GM10248 (cell line): ENCODE results near the gene IGF2.

Experiments
- CTCF ChIA-PET: fragments of 300-600 bp; sonication (Branson Sonifier 250); formaldehyde crosslinking; extraction: SDS; loops from one replicate; lab custom pipeline; 2021; ENCODE audit warnings: antibody characterized with exemption; lab: Yijun Ruan, JAX
- POLR2A ChIA-PET: fragments of 350-650 bp; sonication (Branson Sonifier 250); formaldehyde crosslinking; extraction: SDS; loops from one replicate; lab custom pipeline; 2020; ENCODE audit warnings: antibody characterized with exemption; lab: Yijun Ruan, JAX
- DNase-seq: peaks from one replicate; pipeline ENCODE4 v3.0.0; 2012; ENCODE audit errors: extremely low spot score
- CTCF ChIP-seq: IDR thresholded peaks from 2 replicates; pipeline ENCODE4 v1.5.1; 2012; ENCODE audit warnings: mild to moderate bottlenecking, low read depth; ENCODE audit errors: extremely low read depth, missing control alignments, control extremely low read depth

IGF2 gene

GRCh38 chr11:2159536-2160413 is 20.6 kb upstream of the IGF2 start:
- DNase-seq, result no peak
- no peak for TF ChIP-seq CTCF
- CTCF ChIA-PET, result interaction anchor here (1.3 to 17.4 kb wide), 5 partner anchors 9 to 467 kb away, joined by 4 to 561 read pairs (median 21); no protein-coding TSS in a partner anchor
- POLR2A ChIA-PET, result no interaction called here

- DNase-seq, result no peak
- ChIA-PET POLR2A (no interaction called here), CTCF (interaction anchor here (1.3 to 17.4 kb wide), 5 partner anchors 8 to 466 kb away, joined by 4 to 561 read pairs (median 21); no protein-coding TSS in a partner anchor)
- no peak for TF ChIP-seq CTCF
Measured at GRCh38 chr11:2158966-2159365, 19.8 kb upstream of the IGF2 start.

- TF ChIP-seq CTCF, result no peak
- ChIA-PET POLR2A (no interaction called here), CTCF (interaction anchor here (1.3 to 17.4 kb wide), 6 partner anchors 11 to 506 kb away, joined by 4 to 561 read pairs (median 6); no protein-coding TSS in a partner anchor)
- no peak for DNase-seq
Measured at GRCh38 chr11:2158296-2158737, 19.1 kb upstream of the IGF2 start.

- TF ChIP-seq CTCF, result no peak
Measured at GRCh38 chr11:2157294-2158040, 18.3 kb upstream of the IGF2 start.

GRCh38 chr11:2156416-2157182 is 17.4 kb upstream of the IGF2 start:
- DNase-seq, result peak; percentile 82
- peak; percentile 80 for TF ChIP-seq CTCF
- CTCF ChIA-PET, result interaction anchor here (0.6 to 17.4 kb wide), 16 partner anchors 11 to 502 kb away, joined by 3 to 561 read pairs (median 4); partner anchors contain the start of genes SYT8 and TNNI2
- POLR2A ChIA-PET, result no interaction called here

More at GRCh38 chr11:2157294-2158040, 18.3 kb upstream of the IGF2 start:
- CTCF ChIA-PET, result interaction anchor here (1.3 to 17.4 kb wide), 8 partner anchors 10 to 505 kb away, joined by 3 to 561 read pairs (median 6); no protein-coding TSS in a partner anchor
- no peak for DNase-seq
- POLR2A ChIA-PET, result no interaction called here
